Upper lobe of right lung (tissue), 1 donor: Measurements from ENCODE around the gene ARAP1. TPM values are rescaled to one million over a fixed set of nuclear protein-coding genes. Genes with fewer than 3 reads are reported as not detected.

Experiments
- ATAC-seq: fragments of 200-7000 bp; cut with Tn5 transposase; one replicate; pipeline ENCODE4 v1.9.1; 2020; ENCODE audit warnings: mild to moderate bottlenecking, moderate library complexity
- DNase-seq: peaks from one replicate; pipeline ENCODE4 v3.0.0-alpha.2; 2020
- H3K27ac ChIP-seq: fragments of 200-600 bp; one replicate; pipeline ENCODE4 v1.8.0; 2022
- H3K27me3 ChIP-seq: fragments of 200-600 bp; one replicate; pipeline ENCODE4 v1.8.0; 2022; ENCODE audit warnings: mild to moderate bottlenecking
- H3K36me3 ChIP-seq: fragments of 200-600 bp; one replicate; pipeline ENCODE4 v1.8.0; 2022
- H3K4me1 ChIP-seq: fragments of 200-600 bp; one replicate; pipeline ENCODE4 v1.8.0; 2022
- H3K4me3 ChIP-seq: fragments of 200-600 bp; one replicate; pipeline ENCODE4 v1.8.0; 2022; ENCODE audit warnings: mild to moderate bottlenecking
- H3K9me3 ChIP-seq: fragments of 200-600 bp; one replicate; pipeline ENCODE4 v1.8.0; 2022
- intact Hi-C: fragments of 100-400 bp; cut with DNase I; formaldehyde crosslinking; loops from one replicate; pipeline ENCODE4 v1.11.0; 2022
- total RNA-seq: library from RNA; stranded (reverse); fragmentation: NEBNext Ultra II Directional; extraction: Animal tissue kit (Norgen Biotek cat#: 25700); gene quantifications from one replicate; pipeline ENCODE4 v1.2.1, GENCODE V29; 2021
- TF ChIP-seq, protein P1 (sequence below): fragments of 200-600 bp; IDR thresholded peaks from one replicate; pipeline ENCODE4 v1.8.0; 2022; ENCODE audit warnings: antibody characterized with exemption
- donor health status: DM: no; HTN: yes; CAD: no; lungs with severe emphysema.

The ARAP1 gene
- total RNA-seq, 1 donor from 2014 or later: 226 TPM

- H3K4me1 ChIP-seq: peaks cover 22% of the 10 kb centered on the region
- DNase-seq (no peak), ATAC-seq (no peak)
- TF ChIP-seq, protein P1, sequence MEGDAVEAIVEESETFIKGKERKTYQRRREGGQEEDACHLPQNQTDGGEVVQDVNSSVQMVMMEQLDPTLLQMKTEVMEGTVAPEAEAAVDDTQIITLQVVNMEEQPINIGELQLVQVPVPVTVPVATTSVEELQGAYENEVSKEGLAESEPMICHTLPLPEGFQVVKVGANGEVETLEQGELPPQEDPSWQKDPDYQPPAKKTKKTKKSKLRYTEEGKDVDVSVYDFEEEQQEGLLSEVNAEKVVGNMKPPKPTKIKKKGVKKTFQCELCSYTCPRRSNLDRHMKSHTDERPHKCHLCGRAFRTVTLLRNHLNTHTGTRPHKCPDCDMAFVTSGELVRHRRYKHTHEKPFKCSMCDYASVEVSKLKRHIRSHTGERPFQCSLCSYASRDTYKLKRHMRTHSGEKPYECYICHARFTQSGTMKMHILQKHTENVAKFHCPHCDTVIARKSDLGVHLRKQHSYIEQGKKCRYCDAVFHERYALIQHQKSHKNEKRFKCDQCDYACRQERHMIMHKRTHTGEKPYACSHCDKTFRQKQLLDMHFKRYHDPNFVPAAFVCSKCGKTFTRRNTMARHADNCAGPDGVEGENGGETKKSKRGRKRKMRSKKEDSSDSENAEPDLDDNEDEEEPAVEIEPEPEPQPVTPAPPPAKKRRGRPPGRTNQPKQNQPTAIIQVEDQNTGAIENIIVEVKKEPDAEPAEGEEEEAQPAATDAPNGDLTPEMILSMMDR: no peak
- H3K9me3 ChIP-seq: no peaks in the 10 kb centered on the region
- H3K27ac ChIP-seq: no peak overlapping the region
- intact Hi-C loops: no loop called here
- peaks cover 8% of the 10 kb centered on the region for H3K36me3 ChIP-seq
- H3K27me3 ChIP-seq: no peaks in the 10 kb centered on the region
- no peak overlapping the region for H3K4me3 ChIP-seq
Measured at GRCh38 chr11:72754544-72755155, 2.4 kb upstream of the ARAP1 start.

GRCh38 chr11:72754149-72754543 lies 1.9 kb upstream of the ARAP1 start:
- TF ChIP-seq, protein P1: no peak
- peaks cover 22% of the 10 kb centered on the region for H3K4me1 ChIP-seq
- H3K27me3 ChIP-seq: no peaks in the 10 kb centered on the region
- DNase-seq: no peak
- no peaks in the 10 kb centered on the region for H3K9me3 ChIP-seq
- H3K4me3 ChIP-seq: no peak overlapping the region
- H3K36me3 ChIP-seq: peaks cover 8% of the 10 kb centered on the region
- intact Hi-C loops: no loop called here
- no peak for ATAC-seq
- H3K27ac ChIP-seq: no peak overlapping the region

GRCh38 chr11:72753341-72754148 lies 1.3 kb upstream of the ARAP1 start:
- H3K9me3 ChIP-seq: no peaks in the 10 kb centered on the region
- TF ChIP-seq, protein P1: peak; percentile 19
- no peak for ATAC-seq
- peaks cover 19% of the 10 kb centered on the region for H3K4me1 ChIP-seq
- no peaks in the 10 kb centered on the region for H3K27me3 ChIP-seq
- no peak overlapping the region for H3K27ac ChIP-seq
- no peak for DNase-seq
- intact Hi-C loops: no loop called here
- H3K36me3 ChIP-seq: peaks cover 12% of the 10 kb centered on the region
- no peak overlapping the region for H3K4me3 ChIP-seq

DNA sequence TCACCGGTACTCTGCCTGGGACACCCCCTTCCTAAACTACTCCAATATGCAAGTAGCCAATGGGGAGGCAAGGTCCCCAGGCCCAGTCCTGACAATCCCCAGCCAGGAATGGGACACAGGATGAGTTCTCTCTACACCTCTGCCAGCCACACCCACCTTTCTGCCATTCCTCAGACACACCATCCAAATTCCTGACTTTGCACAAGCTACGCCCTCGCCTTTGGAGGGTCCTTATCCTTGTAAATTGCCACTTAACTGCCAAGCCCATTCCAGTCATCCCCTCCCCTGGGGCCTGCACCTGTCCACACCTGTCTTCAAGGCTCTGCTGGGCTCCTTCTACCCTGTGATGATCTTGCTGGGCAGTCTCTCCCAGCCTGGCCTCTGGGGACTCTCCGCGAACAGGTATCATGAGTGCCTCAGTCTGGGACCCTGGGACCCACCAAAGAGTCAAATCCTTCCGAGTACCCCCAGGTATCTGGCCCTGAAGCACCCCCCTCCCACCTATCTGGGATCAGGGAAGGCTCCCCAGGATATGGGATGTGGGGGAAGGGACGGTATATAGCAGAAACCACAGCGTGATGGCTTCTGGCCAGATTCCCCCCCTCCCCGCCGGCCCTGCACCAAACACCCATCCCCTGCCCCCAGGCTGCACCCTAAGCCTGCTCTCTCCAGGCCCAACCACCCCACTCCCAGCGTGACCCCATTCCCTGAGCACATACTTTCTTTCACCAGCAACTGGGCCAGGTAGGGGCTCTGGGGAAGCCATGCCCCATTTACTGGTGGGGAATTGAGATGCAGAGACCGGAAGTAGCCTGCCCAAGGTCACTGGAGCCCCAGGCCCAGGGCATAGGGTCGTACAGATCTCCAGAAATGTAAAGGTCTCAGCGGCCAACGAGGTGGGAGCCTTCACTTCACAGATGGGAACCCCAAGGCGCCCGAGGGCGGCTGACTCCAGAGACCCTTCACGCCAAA lies 806 bp downstream of the ARAP1 start:
- peaks cover 9% of the 10 kb centered on the region for H3K36me3 ChIP-seq
- H3K27me3 ChIP-seq: no peaks in the 10 kb centered on the region
- peak overlapping the region; percentile 80 for H3K4me3 ChIP-seq
- no peaks in the 10 kb centered on the region for H3K9me3 ChIP-seq
- peaks cover 23% of the 10 kb centered on the region for H3K4me1 ChIP-seq
- intact Hi-C loops: no loop called here
- no peak for DNase-seq
- ATAC-seq: peak; percentile 65
- TF ChIP-seq, protein P1: no peak
- peak overlapping the region; percentile 79 for H3K27ac ChIP-seq

DNA sequence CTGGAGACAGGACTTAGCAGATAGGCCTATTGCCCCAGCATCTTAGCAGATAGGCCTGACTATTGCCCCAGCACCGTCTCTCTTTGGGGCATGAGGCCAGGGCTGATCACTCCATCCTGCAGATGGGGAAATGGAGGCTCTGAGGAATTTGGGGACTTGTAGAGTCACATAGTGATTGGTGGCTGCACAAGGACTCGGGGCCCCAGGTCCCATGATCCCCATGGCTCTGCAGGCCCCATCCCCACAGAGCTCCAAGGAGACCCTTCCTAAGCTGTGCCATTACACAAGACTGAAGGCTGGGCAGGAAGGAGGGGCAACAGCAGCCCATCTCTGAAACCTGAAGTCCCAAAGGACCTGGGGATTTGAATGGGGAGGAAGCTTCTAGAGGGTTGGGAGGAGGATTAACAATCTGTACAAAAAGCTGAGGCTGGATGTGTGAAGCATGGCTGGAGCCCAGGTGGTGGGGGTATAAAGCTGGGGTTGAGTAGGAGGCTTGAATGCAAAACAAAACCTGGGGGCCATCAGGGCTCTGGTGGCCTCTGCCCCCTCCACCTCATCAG lies 1.6 kb downstream of the ARAP1 start:
- peaks cover 27% of the 10 kb centered on the region for H3K4me1 ChIP-seq
- intact Hi-C loops: no loop called here
- no peak for DNase-seq
- no peak for ATAC-seq
- peaks cover 9% of the 10 kb centered on the region for H3K36me3 ChIP-seq
- H3K27me3 ChIP-seq: no peaks in the 10 kb centered on the region
- H3K9me3 ChIP-seq: no peaks in the 10 kb centered on the region
- H3K4me3 ChIP-seq: peak overlapping the region; percentile 80
- H3K27ac ChIP-seq: peak overlapping the region; percentile 48
- TF ChIP-seq, protein P1: no peak
